Measurements from ENCODE around the gene TP73.

DNA sequence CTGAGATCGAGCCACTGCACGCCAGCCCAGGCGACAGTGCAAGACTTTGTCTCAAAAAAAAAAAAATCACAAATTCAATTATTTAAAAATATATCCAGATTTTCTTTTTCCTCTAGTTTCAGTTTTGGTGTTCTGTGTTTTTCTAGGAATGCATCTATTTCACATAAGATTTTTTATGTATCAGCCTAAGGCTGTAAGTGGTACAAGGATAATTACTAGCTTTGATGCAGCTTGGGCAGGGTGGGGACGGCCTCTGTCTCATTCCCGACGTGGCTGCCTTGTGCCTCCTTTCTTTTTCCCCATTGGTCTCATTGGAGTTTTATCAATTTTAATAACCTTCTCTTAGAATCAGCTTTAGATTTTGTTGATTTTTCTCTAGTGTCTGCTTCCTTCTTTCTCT, 106.8 kb downstream of the TP73 start:
- TF ChIP-seq, protein P1, sequence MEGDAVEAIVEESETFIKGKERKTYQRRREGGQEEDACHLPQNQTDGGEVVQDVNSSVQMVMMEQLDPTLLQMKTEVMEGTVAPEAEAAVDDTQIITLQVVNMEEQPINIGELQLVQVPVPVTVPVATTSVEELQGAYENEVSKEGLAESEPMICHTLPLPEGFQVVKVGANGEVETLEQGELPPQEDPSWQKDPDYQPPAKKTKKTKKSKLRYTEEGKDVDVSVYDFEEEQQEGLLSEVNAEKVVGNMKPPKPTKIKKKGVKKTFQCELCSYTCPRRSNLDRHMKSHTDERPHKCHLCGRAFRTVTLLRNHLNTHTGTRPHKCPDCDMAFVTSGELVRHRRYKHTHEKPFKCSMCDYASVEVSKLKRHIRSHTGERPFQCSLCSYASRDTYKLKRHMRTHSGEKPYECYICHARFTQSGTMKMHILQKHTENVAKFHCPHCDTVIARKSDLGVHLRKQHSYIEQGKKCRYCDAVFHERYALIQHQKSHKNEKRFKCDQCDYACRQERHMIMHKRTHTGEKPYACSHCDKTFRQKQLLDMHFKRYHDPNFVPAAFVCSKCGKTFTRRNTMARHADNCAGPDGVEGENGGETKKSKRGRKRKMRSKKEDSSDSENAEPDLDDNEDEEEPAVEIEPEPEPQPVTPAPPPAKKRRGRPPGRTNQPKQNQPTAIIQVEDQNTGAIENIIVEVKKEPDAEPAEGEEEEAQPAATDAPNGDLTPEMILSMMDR (IDR thresholded peaks at IDR 0.05) = no peak
- no peak for TF ChIP-seq POLR2A (IDR thresholded peaks at IDR 0.05)
